H9 (cell line): ENCODE results near the gene GTF2H4. TPM values are rescaled to one million over a fixed set of nuclear protein-coding genes. Genes with fewer than 3 reads are reported as not detected.

Experiments used
- DNase-seq: peaks from one replicate; pipeline ENCODE4 v3.0.0-alpha.2; 2017
- H2AFZ ChIP-seq: one replicate; pipeline ENCODE4 v1.6.1; 2013; ENCODE audit warnings: mild to moderate bottlenecking, low read length, control low read depth, moderate library complexity
- H2AK5ac ChIP-seq: 2 replicates; pipeline ENCODE4 v1.6.1; 2013; ENCODE audit warnings: low read length, control low read depth, mixed read lengths; ENCODE audit not compliant: insufficient read length
- H2BK120ac ChIP-seq: one replicate; pipeline ENCODE4 v1.6.1; 2013; ENCODE audit warnings: low read depth, mild to moderate bottlenecking, low read length, control low read depth, inconsistent platforms; ENCODE audit not compliant: poor library complexity, severe bottlenecking
- H2BK12ac ChIP-seq: 2 replicates; pipeline ENCODE4 v1.6.1; 2013; ENCODE audit warnings: low read length, control low read depth, mixed read lengths, low read depth; ENCODE audit not compliant: insufficient read length
- H2BK15ac ChIP-seq: 2 replicates; pipeline ENCODE4 v1.6.1; 2013; ENCODE audit warnings: low read depth, low read length, control low read depth
- H2BK20ac ChIP-seq: one replicate; pipeline ENCODE4 v1.6.1; 2013; ENCODE audit warnings: low read depth, mild to moderate bottlenecking, low read length, control low read depth, inconsistent platforms; ENCODE audit not compliant: poor library complexity, severe bottlenecking
- H2BK5ac ChIP-seq: 2 replicates; pipeline ENCODE4 v1.6.1; 2013; ENCODE audit warnings: low read length, control low read depth, mixed read lengths; ENCODE audit not compliant: insufficient read length
- H3K14ac ChIP-seq: 2 replicates; pipeline ENCODE4 v1.6.1; 2013; ENCODE audit warnings: low read length, control low read depth; ENCODE audit not compliant: insufficient read depth
- H3K18ac ChIP-seq: 2 replicates; pipeline ENCODE4 v1.6.1; 2013; ENCODE audit warnings: low read depth, mild to moderate bottlenecking, mixed read lengths, low read length, control low read depth; ENCODE audit not compliant: insufficient read length
- H3K23ac ChIP-seq: 2 replicates; pipeline ENCODE4 v1.6.1; 2013; ENCODE audit warnings: low read length, control low read depth, mixed read lengths, low read depth; ENCODE audit not compliant: insufficient read length
- H3K23me2 ChIP-seq: 2 replicates; pipeline ENCODE4 v1.6.1; 2013; ENCODE audit warnings: low read depth, mild to moderate bottlenecking, mixed read lengths, low read length, control low read depth; ENCODE audit not compliant: insufficient read length, poor library complexity, severe bottlenecking
- H3K27ac ChIP-seq: 2 replicates; pipeline ENCODE4 v1.5.1; 2013; ENCODE audit warnings: low read length, control low read depth, mixed read lengths, low read depth; ENCODE audit not compliant: insufficient read length
- H3K27me3 ChIP-seq: 2 replicates; pipeline ENCODE4 v1.6.1; 2013; ENCODE audit warnings: low read length, control low read depth, inconsistent platforms; ENCODE audit not compliant: insufficient read depth
- H3K4ac ChIP-seq: 2 replicates; pipeline ENCODE4 v1.6.1; 2013; ENCODE audit warnings: low read depth, mild to moderate bottlenecking, control low read depth, inconsistent platforms, low read length, moderate library complexity
- H3K4me1 ChIP-seq: 2 replicates; pipeline ENCODE4 v1.6.1; 2013; ENCODE audit warnings: low read length, control low read depth, inconsistent platforms; ENCODE audit not compliant: insufficient read depth
- H3K4me2 ChIP-seq: 2 replicates; pipeline ENCODE4 v1.6.1; 2013; ENCODE audit warnings: low read length, control low read depth, mixed read lengths; ENCODE audit not compliant: insufficient read length, insufficient read depth
- H3K56ac ChIP-seq: 2 replicates; pipeline ENCODE4 v1.6.1; 2013; ENCODE audit warnings: low read depth, mild to moderate bottlenecking, mixed read lengths, low read length, control low read depth; ENCODE audit not compliant: insufficient read length
- H3K79me1 ChIP-seq: 2 replicates; pipeline ENCODE4 v1.6.1; 2013; ENCODE audit warnings: low read depth, mild to moderate bottlenecking, moderate library complexity, low read length, control low read depth, inconsistent platforms; ENCODE audit not compliant: insufficient read depth, poor library complexity, severe bottlenecking
- H3K79me2 ChIP-seq: 2 replicates; pipeline ENCODE4 v1.6.1; 2013; ENCODE audit warnings: low read length, control low read depth, inconsistent platforms; ENCODE audit not compliant: insufficient read depth
- H3K9ac ChIP-seq: 2 replicates; pipeline ENCODE4 v1.6.1; 2013; ENCODE audit warnings: low read length, control low read depth, mixed read lengths; ENCODE audit not compliant: insufficient read length; ENCODE audit errors: extremely low read depth
- H3K9me3 ChIP-seq: one replicate; pipeline ENCODE4 v1.6.1; 2013; ENCODE audit warnings: low read depth, low read length, inconsistent platforms; ENCODE audit not compliant: control insufficient read depth
- H3T11ph ChIP-seq: one replicate; pipeline ENCODE4 v1.6.1; 2013; ENCODE audit warnings: mild to moderate bottlenecking, low read length, control low read depth, inconsistent platforms
- H4K20me1 ChIP-seq: one replicate; pipeline ENCODE4 v1.6.1; 2013; ENCODE audit not compliant: control insufficient read depth, insufficient read length, insufficient read depth
- H4K5ac ChIP-seq: 2 replicates; pipeline ENCODE4 v1.6.1; 2013; ENCODE audit warnings: low read depth, mild to moderate bottlenecking, mixed read lengths, low read length, control low read depth; ENCODE audit not compliant: insufficient read length
- H4K8ac ChIP-seq: replicated peaks from 2 replicates; pipeline ENCODE4 v1.6.1; 2013; ENCODE audit warnings: low read length, control low read depth, mixed read lengths, low read depth; ENCODE audit not compliant: insufficient read length
- H4K91ac ChIP-seq: 2 replicates; pipeline ENCODE4 v1.6.1; 2013; ENCODE audit warnings: low read depth, mild to moderate bottlenecking, moderate library complexity, mixed read lengths, low read length, control low read depth; ENCODE audit not compliant: insufficient read length
- H3K27ac Mint-ChIP-seq, 3 experiments: 2 replicates in 2 of 3; 3 replicates in 1 of 3; pipeline ENCODE4 v1.8.0; 2020 to 2021; ENCODE audit warnings: mixed read lengths in 3 of 3, mild to moderate bottlenecking in 1 of 3, moderate library complexity in 1 of 3
- H3K27me3 Mint-ChIP-seq: 2 replicates; pipeline ENCODE4 v1.8.0; 2021; ENCODE audit warnings: low read depth, mild to moderate bottlenecking, moderate library complexity, mixed read lengths
- H3K36me3 Mint-ChIP-seq, 3 experiments: 2 replicates in 2 of 3; 3 replicates in 1 of 3; pipeline ENCODE4 v1.8.0; 2020 to 2021; ENCODE audit warnings: low read depth in 3 of 3, mixed read lengths in 3 of 3; ENCODE audit not compliant: insufficient read depth in 1 of 3
- H3K4me1 Mint-ChIP-seq, 2 experiments: 2 replicates each; pipeline ENCODE4 v1.8.0; 2020; ENCODE audit warnings: mixed read lengths in 2 of 2
- H3K4me3 Mint-ChIP-seq, 2 experiments: 2 replicates in 1 of 2; 3 replicates in 1 of 2; pipeline ENCODE4 v1.8.0; 2020 to 2021; ENCODE audit warnings: mild to moderate bottlenecking in 2 of 2, mixed read lengths in 2 of 2, moderate library complexity in 1 of 2
- H3K9me3 Mint-ChIP-seq, 2 experiments: 2 replicates in 1 of 2; 3 replicates in 1 of 2; pipeline ENCODE4 v1.8.0; 2020; ENCODE audit warnings: mild to moderate bottlenecking in 2 of 2, mixed read lengths in 2 of 2, moderate library complexity in 1 of 2
- CTCF ChIP-seq: fragments of 200-600 bp; sonication (generic); conservative IDR thresholded peaks from 3 replicates; pipeline ENCODE4 v1.8.0; 2021; ENCODE audit warnings: antibody characterized with exemption, mild to moderate bottlenecking
- WGBS: extraction: QIAGEN DNeasy Blood & Tissue Kit; methylation state at CpG from one replicate; pipeline ENCODE4 v1.1.7; 2013; ENCODE audit warnings: missing lambda C conversion rate, low lambda C conversion rate, mixed read lengths; ENCODE audit not compliant: insufficient read length; ENCODE audit errors: extremely low coverage; 5-methylcytosine and 5-hydroxymethylcytosine counted together
- total RNA-seq: library from RNA; stranded (reverse); gene quantifications from 2 replicates; pipeline ENCODE4 v1.2.1, GENCODE V29; 2021

The GTF2H4 gene
- total RNA-seq, 1 experiment from 2014 or later: 60.8 TPM

GRCh38 chr6:30889921-30890645 is 17.9 kb upstream of the GTF2H4 start:
- Histone ChIP-seq H2BK15ac (no peak overlapping the region), H2AFZ (no peak overlapping the region), H2AK5ac (no peak overlapping the region), H3K9me3 (no peaks in the 10 kb centered on the region), H2BK20ac (no peak overlapping the region), H3K79me1 (peaks cover 7% of the 10 kb centered on the region), H3K4me2 (no peak overlapping the region), H4K20me1 (no peaks in the 10 kb centered on the region), H3K27me3 (no peaks in the 10 kb centered on the region), H2BK5ac (no peak overlapping the region), H3K23me2 (peaks cover 4% of the 10 kb centered on the region), H3K9ac (no peak overlapping the region), H2BK12ac (no peak overlapping the region), H3K56ac (no peak overlapping the region), H3K79me2 (peaks cover 13% of the 10 kb centered on the region; the same call in 1 of the 2 replicates), H3K4ac (no peak overlapping the region), H3K23ac (no peak overlapping the region), H2BK120ac (no peak overlapping the region), H3T11ph (no peak overlapping the region), H4K91ac (no peak overlapping the region), H3K27ac (no peak overlapping the region), H4K5ac (no peak overlapping the region), H4K8ac (no peak overlapping the region), H3K18ac (no peak overlapping the region), H3K14ac (no peak overlapping the region), H3K4me1 (peaks cover 4% of the 10 kb centered on the region; the same call in 1 of the 2 replicates)
- Mint-ChIP-seq H3K27me3 (no peaks in the 10 kb centered on the region; the same call in 1 of the 2 replicates), H3K9me3 (no peaks in the 10 kb centered on the region), H3K36me3 (peaks cover 35 to 75% (median 71%) of the 10 kb centered on the region in 3 experiments), H3K4me3 (peak overlapping the region in 1 of 2 experiments; percentile 15; a peak in 3 of 5 replicates), H3K4me1 (peaks cover 47 to 51% of the 10 kb centered on the region in 2 experiments), H3K27ac (peak overlapping the region in 2 of 3 experiments; percentile 71 to 88; a peak in 4 of 7 replicates)
- DNase-seq: peak; percentile 29
- no CpG with 5 or more reads among the region's 14 CpGs for WGBS
- no peak for TF ChIP-seq CTCF
